K562 (cell line): Measurements from ENCODE around the gene SCAMP3. TPM values are rescaled to one million over a fixed set of nuclear protein-coding genes. Genes with fewer than 3 reads are reported as not detected.

Source experiments
- ARID2 ChIP-seq: fragments of 450-650 bp; IDR thresholded peaks from 2 replicates; pipeline ENCODE4 v1.6.1; 2017; ENCODE audit warnings: antibody characterized with exemption, mild to moderate bottlenecking
- ASH1L ChIP-seq: fragments of 450-650 bp; IDR thresholded peaks from 2 replicates; pipeline ENCODE4 v1.6.1; 2018; ENCODE audit warnings: borderline replicate concordance, mild to moderate bottlenecking, low read depth; ENCODE audit not compliant: partially characterized antibody
- CHD2 ChIP-seq: IDR thresholded peaks from 2 replicates; pipeline ENCODE4 v1.6.1; 2011; ENCODE audit warnings: low read depth, low read length
- CREB1 ChIP-seq, 2 experiments: sonication (generic) in 1 of 2; formaldehyde crosslinking in 1 of 2; IDR thresholded peaks; 2 replicates each; pipeline versions ENCODE4 v1.6.1 to v1.8.0; 2012 to 2022; ENCODE audit warnings: inconsistent platforms in 1 of 2, mild to moderate bottlenecking in 1 of 2, missing genetic modification reagents in 1 of 2, moderate library complexity in 1 of 2
- CREM ChIP-seq: IDR thresholded peaks from 2 replicates; pipeline ENCODE4 v1.6.1; 2014; ENCODE audit warnings: antibody characterized with exemption, low read depth
- E2F4 ChIP-seq: sonication (generic); formaldehyde crosslinking; IDR thresholded peaks from 2 replicates; pipeline ENCODE4 v1.8.0; 2022; ENCODE audit warnings: mild to moderate bottlenecking, low read depth, missing genetic modification reagents
- ELF1 ChIP-seq: fragments of 200-800 bp; sonication (Bioruptor generic); IDR thresholded peaks from 2 replicates; pipeline ENCODE4 v1.6.1; 2016; ENCODE audit warnings: missing genetic modification characterization, missing compliant biosample characterization
- ERF ChIP-seq: fragments of 450-650 bp; formaldehyde crosslinking; IDR thresholded peaks from 2 replicates; pipeline ENCODE4 v1.4.0; 2020; ENCODE audit warnings: mild to moderate bottlenecking, mixed read lengths
- MECOM ChIP-seq: fragments of 250-450 bp; sonication (Bioruptor Pico); IDR thresholded peaks from 2 replicates; pipeline ENCODE4 v1.8.0; 2022; ENCODE audit warnings: inconsistent platforms
- PHTF2 ChIP-seq: fragments of 250-450 bp; sonication (Bioruptor Pico); IDR thresholded peaks from 2 replicates; pipeline ENCODE4 v1.5.0; 2021; ENCODE audit warnings: mild to moderate bottlenecking
- RCOR1 ChIP-seq, 2 experiments: IDR thresholded peaks; 2 replicates each; pipeline ENCODE4 v1.6.1; 2012; ENCODE audit warnings: low read depth in 2 of 2, low read length in 2 of 2, borderline replicate concordance in 1 of 2, improper control_type of control experiment in 1 of 2
- TBL1XR1 ChIP-seq, 2 experiments: IDR thresholded peaks; 2 replicates each; pipeline ENCODE4 v1.6.1; 2012; ENCODE audit warnings: improper control_type of control experiment in 2 of 2, low read length in 2 of 2, mild to moderate bottlenecking in 1 of 2
- TFAM ChIP-seq: fragments of 250-450 bp; sonication (Bioruptor Pico); conservative IDR thresholded peaks from 2 replicates; pipeline ENCODE4 v1.5.0; 2021; ENCODE audit warnings: mild to moderate bottlenecking, moderate library complexity
- TOE1 ChIP-seq, 2 experiments: fragments of 450-650 bp in 1 of 2; sonication (generic) in 1 of 2; formaldehyde crosslinking in 1 of 2; IDR thresholded peaks; 2 replicates each; pipeline versions ENCODE4 v1.7.1 to v1.8.0; 2016 to 2022; ENCODE audit warnings: borderline replicate concordance in 2 of 2, mild to moderate bottlenecking in 2 of 2, antibody characterized with exemption in 1 of 2, inconsistent platforms in 1 of 2, low read depth in 1 of 2, missing genetic modification reagents in 1 of 2, moderate library complexity in 1 of 2
- XRCC5 ChIP-seq: fragments of 200-400 bp; formaldehyde crosslinking; IDR thresholded peaks from 2 replicates; pipeline ENCODE4 v1.6.1; 2017; ENCODE audit warnings: low read depth, mild to moderate bottlenecking, low read length
- ZBTB17 ChIP-seq: fragments of 450-650 bp; formaldehyde crosslinking; IDR thresholded peaks from 2 replicates; pipeline ENCODE4 v1.4.0; 2020; ENCODE audit warnings: mild to moderate bottlenecking
- ZNF347 ChIP-seq: fragments of 450-650 bp; formaldehyde crosslinking; IDR thresholded peaks from 2 replicates; pipeline ENCODE4 v1.4.0; 2020; ENCODE audit warnings: low read depth, mild to moderate bottlenecking, moderate library complexity
- ZNF561 ChIP-seq: fragments of 450-650 bp; formaldehyde crosslinking; conservative IDR thresholded peaks from 2 replicates; pipeline ENCODE4 v1.4.0; 2020; ENCODE audit warnings: mild to moderate bottlenecking, moderate library complexity
- polyA plus RNA-seq, 8 experiments: library from polyadenylated mRNA; depleted of rRNA in 4 of 8; stranded (reverse) in 5 of 8; unstranded in 3 of 8; fragments of >200 nt; fragmentation: Nextera tagmentation in 2 of 8; fragmentation: Illumina TruSeq in 1 of 8; extraction: Ambion mirVana in 2 of 8; extraction: Trizol in 1 of 8; gene quantifications; 2 replicates each; pipeline versions ENCODE4 v1.2.1 to v1.2.3, GENCODE V29; 2011 to 2014; ENCODE audit warnings: inconsistent platforms in 1 of 8, missing spikeins in 1 of 8
- total RNA-seq, 7 experiments: library from RNA; depleted of rRNA in 6 of 7; stranded (reverse); fragments of >200 nt in 6 of 7; fragmentation: Illumina TruSeq in 2 of 7; extraction: Trizol in 2 of 7; gene quantifications; 2 replicates each; pipeline versions ENCODE4 v1.2.1 to v1.2.3, GENCODE V29; 2011 to 2021; ENCODE audit warnings: low replicate concordance in 1 of 7
- TF ChIP-seq, protein P1 (sequence below): fragments of 200-800 bp; sonication (Bioruptor generic); IDR thresholded peaks from 2 replicates; pipeline ENCODE4 v1.6.1; 2017; ENCODE audit warnings: missing genetic modification characterization, missing compliant biosample characterization
- TF ChIP-seq, protein P2 (sequence below), 2 experiments: IDR thresholded peaks in 1 of 2; conservative IDR thresholded peaks in 1 of 2; 2 replicates each; pipeline ENCODE4 v1.6.1; 2016; ENCODE audit warnings: low read depth in 2 of 2, mild to moderate bottlenecking in 1 of 2, missing compliant biosample characterization in 1 of 2, missing genetic modification characterization in 1 of 2, moderate library complexity in 1 of 2

The SCAMP3 gene
- total and polyA plus RNA-seq, 9 of the 15 experiments (the other 6 are each of a cell fraction or from before 2014, with no cell fraction given), result 14.2 to 131 (median 86.1) TPM

- TF ChIP-seq ERF, result 0 out of 2 replicates have a peak, but pooled peaks have one; percentile 75
- TF ChIP-seq XRCC5, result peak; percentile 100
- no peak for TF ChIP-seq ZNF347 (CRISPR knock-in tag)
- TF ChIP-seq ZNF561 (CRISPR knock-in tag), result no peak
- TF ChIP-seq TBL1XR1 (IDR thresholded peaks at IDR 0.05; ENCODE audit: low read length in 2 of 2), result peak; percentile 85 to 96; a peak in 3 of 4 replicates
- TF ChIP-seq, protein P1, sequence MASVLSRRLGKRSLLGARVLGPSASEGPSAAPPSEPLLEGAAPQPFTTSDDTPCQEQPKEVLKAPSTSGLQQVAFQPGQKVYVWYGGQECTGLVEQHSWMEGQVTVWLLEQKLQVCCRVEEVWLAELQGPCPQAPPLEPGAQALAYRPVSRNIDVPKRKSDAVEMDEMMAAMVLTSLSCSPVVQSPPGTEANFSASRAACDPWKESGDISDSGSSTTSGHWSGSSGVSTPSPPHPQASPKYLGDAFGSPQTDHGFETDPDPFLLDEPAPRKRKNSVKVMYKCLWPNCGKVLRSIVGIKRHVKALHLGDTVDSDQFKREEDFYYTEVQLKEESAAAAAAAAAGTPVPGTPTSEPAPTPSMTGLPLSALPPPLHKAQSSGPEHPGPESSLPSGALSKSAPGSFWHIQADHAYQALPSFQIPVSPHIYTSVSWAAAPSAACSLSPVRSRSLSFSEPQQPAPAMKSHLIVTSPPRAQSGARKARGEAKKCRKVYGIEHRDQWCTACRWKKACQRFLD (CRISPR knock-in tag), result peak; percentile 87
- TF ChIP-seq ASH1L, result peak; percentile 74
- peak in 1 of 2 experiments; percentile 93; a peak in 3 of 4 replicates for TF ChIP-seq RCOR1 (IDR thresholded peaks at IDR 0.05; ENCODE audit: borderline replicate concordance in 1 of 2, low read depth in 2 of 2, low read length in 2 of 2)
- TF ChIP-seq TFAM (CRISPR knock-in tag), result no peak
- TF ChIP-seq ZBTB17, result 0 out of 2 replicates have a peak, but pooled peaks have one; percentile 54
- TF ChIP-seq CREB1 (IDR thresholded peaks at IDR 0.05), result peak; percentile 79
- TF ChIP-seq CREB1 (CRISPR knock-in tag; IDR thresholded peaks at IDR 0.05), result peak; percentile 90
- peak; percentile 87 for TF ChIP-seq CHD2
- peak; percentile 78 for TF ChIP-seq ELF1 (tag)
- no peak; the same call in 1 of the 2 replicates for TF ChIP-seq MECOM (CRISPR knock-in tag)
- peak; percentile 92 for TF ChIP-seq TOE1 (IDR thresholded peaks at IDR 0.05; ENCODE audit: borderline replicate concordance)
- peak; percentile 99 for TF ChIP-seq TOE1 (CRISPR knock-in tag; IDR thresholded peaks at IDR 0.05; ENCODE audit: borderline replicate concordance, low read depth)
- TF ChIP-seq E2F4 (CRISPR knock-in tag), result peak; percentile 96
- TF ChIP-seq, protein P2, sequence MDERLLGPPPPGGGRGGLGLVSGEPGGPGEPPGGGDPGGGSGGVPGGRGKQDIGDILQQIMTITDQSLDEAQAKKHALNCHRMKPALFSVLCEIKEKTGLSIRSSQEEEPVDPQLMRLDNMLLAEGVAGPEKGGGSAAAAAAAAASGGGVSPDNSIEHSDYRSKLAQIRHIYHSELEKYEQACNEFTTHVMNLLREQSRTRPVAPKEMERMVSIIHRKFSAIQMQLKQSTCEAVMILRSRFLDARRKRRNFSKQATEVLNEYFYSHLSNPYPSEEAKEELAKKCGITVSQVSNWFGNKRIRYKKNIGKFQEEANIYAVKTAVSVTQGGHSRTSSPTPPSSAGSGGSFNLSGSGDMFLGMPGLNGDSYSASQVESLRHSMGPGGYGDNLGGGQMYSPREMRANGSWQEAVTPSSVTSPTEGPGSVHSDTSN (CRISPR knock-in tag; IDR thresholded peaks at IDR 0.05; ENCODE audit: low read depth), result 0 out of 2 replicates have a peak, but pooled peaks have one; percentile 5
- TF ChIP-seq, protein P2 (tag; conservative IDR thresholded peaks at IDR 0.05; ENCODE audit: low read depth), result peak; percentile 98
- TF ChIP-seq ARID2, result peak; percentile 60; the same call in 1 of the 2 replicates
- TF ChIP-seq PHTF2 (CRISPR knock-in tag), result 0 out of 2 replicates have a peak, but pooled peaks have one; percentile 38
- peak; percentile 89 for TF ChIP-seq CREM
Observed at GRCh38 chr1:155244368-155245162, 17.6 kb downstream of the SCAMP3 start (continued).
